IMR-90 (cell line): ENCODE data around the gene FAM3D. TPM values are rescaled to one million over a fixed set of nuclear protein-coding genes. Genes with fewer than 3 reads are reported as not detected.
A peak's percentile ranks its signal among the peaks of the same experiment; 100 is the strongest.

Experiments
- ATAC-seq: fragments of 200-7000 bp; cut with Tn5 transposase; 2 replicates; pipeline ENCODE4 v1.9.1; 2020; ENCODE audit warnings: low read depth, mild to moderate bottlenecking, moderate library complexity
- BruUV-seq: library from RNA; stranded (reverse); fragments of 400-500 nt; replicated peaks from 2 replicates; lab custom pipeline; 2021; lab: Mats Ljungman, UMichigan
- CTCF ChIA-PET: fragments of 300-600 bp; formaldehyde crosslinking; extraction: SDS; loops from one replicate; lab custom pipeline; 2021; ENCODE audit warnings: antibody characterized with exemption; lab: Yijun Ruan, JAX
- POLR2A ChIA-PET: fragments of 300-600 bp; sonication (Branson Sonifier 250); formaldehyde crosslinking; loops from one replicate; lab custom pipeline; 2022; ENCODE audit warnings: antibody characterized with exemption; ENCODE audit not compliant: unreplicated experiment; lab: Charles Lee
- DNase-seq: peaks from one replicate; pipeline ENCODE4 v3.0.0; 2013
- H2AFZ ChIP-seq: replicated peaks from 2 replicates; pipeline ENCODE3; 2013; ENCODE audit warnings: low read length, mild to moderate bottlenecking; ENCODE audit not compliant: poor library complexity
- H2AK5ac ChIP-seq: 2 replicates; pipeline ENCODE4 v1.6.1; 2013; ENCODE audit warnings: low read depth, low read length, inconsistent platforms
- H2AK9ac ChIP-seq: replicated peaks from 2 replicates; pipeline ENCODE3; 2013; ENCODE audit warnings: mild to moderate bottlenecking, low read depth, low read length, moderate library complexity; ENCODE audit not compliant: poor library complexity
- H2BK120ac ChIP-seq: 2 replicates; pipeline ENCODE4 v1.6.1; 2013; ENCODE audit warnings: low read depth, low read length, inconsistent platforms
- H2BK15ac ChIP-seq: 3 replicates; pipeline ENCODE4 v1.6.1; 2013; ENCODE audit warnings: low read depth, low read length, inconsistent platforms
- H2BK20ac ChIP-seq: 2 replicates; pipeline ENCODE4 v1.6.1; 2013; ENCODE audit warnings: low read depth, mild to moderate bottlenecking, inconsistent platforms, low read length, moderate library complexity
- H2BK5ac ChIP-seq: 2 replicates; pipeline ENCODE4 v1.6.1; 2013; ENCODE audit warnings: mild to moderate bottlenecking, low read depth, low read length, inconsistent platforms; ENCODE audit not compliant: poor library complexity, severe bottlenecking
- H3K14ac ChIP-seq: replicated peaks from 2 replicates; pipeline ENCODE4 v1.6.1; 2013; ENCODE audit warnings: low read depth, low read length, inconsistent platforms
- H3K18ac ChIP-seq: 2 replicates; pipeline ENCODE4 v1.6.1; 2013; ENCODE audit warnings: low read depth, low read length, control low read depth
- H3K23ac ChIP-seq: 2 replicates; pipeline ENCODE4 v1.6.1; 2013; ENCODE audit warnings: low read depth, low read length, inconsistent platforms
- H3K27ac ChIP-seq: 2 replicates; pipeline ENCODE4 v1.5.1; 2013; ENCODE audit warnings: mild to moderate bottlenecking, control low read depth, low read length; ENCODE audit not compliant: insufficient read depth
- H3K27me3 ChIP-seq: 2 replicates; pipeline ENCODE4 v1.6.1; 2013; ENCODE audit warnings: low read length; ENCODE audit not compliant: control insufficient read depth, insufficient read depth
- H3K36me3 ChIP-seq: 2 replicates; pipeline ENCODE4 v1.6.1; 2013; ENCODE audit warnings: low read length, mixed read lengths; ENCODE audit not compliant: control insufficient read depth, insufficient read depth
- H3K4ac ChIP-seq: 2 replicates; pipeline ENCODE4 v1.6.1; 2013; ENCODE audit warnings: low read depth, low read length, inconsistent platforms
- H3K4me1 ChIP-seq: 2 replicates; pipeline ENCODE4 v1.6.1; 2013; ENCODE audit warnings: low read length, mixed read lengths; ENCODE audit not compliant: control insufficient read depth, insufficient read depth
- H3K4me2 ChIP-seq: 2 replicates; pipeline ENCODE4 v1.6.1; 2013; ENCODE audit warnings: low read depth, mild to moderate bottlenecking, control low read depth, low read length, moderate library complexity
- H3K4me3 ChIP-seq: 2 replicates; pipeline ENCODE4 v1.5.1; 2013; ENCODE audit warnings: low read depth, mild to moderate bottlenecking, control low read depth, low read length, moderate library complexity; ENCODE audit not compliant: insufficient read depth
- H3K56ac ChIP-seq: 2 replicates; pipeline ENCODE4 v1.6.1; 2013; ENCODE audit warnings: low read length, inconsistent platforms; ENCODE audit not compliant: insufficient read depth; ENCODE audit errors: extremely low read depth
- H3K79me1 ChIP-seq, 2 experiments: 2 replicates each; pipeline ENCODE4 v1.6.1; 2013; ENCODE audit warnings: low read length in 2 of 2, inconsistent platforms in 1 of 2, low read depth in 1 of 2
- H3K9ac ChIP-seq: 2 replicates; pipeline ENCODE4 v1.6.1; 2013; ENCODE audit warnings: low read depth, low read length, control low read depth
- H3K9me1 ChIP-seq: 2 replicates; pipeline ENCODE4 v1.6.1; 2013; ENCODE audit warnings: low read length, inconsistent platforms; ENCODE audit not compliant: insufficient read depth
- H3K9me3 ChIP-seq: 2 replicates; pipeline ENCODE4 v1.6.1; 2013; ENCODE audit warnings: low read length; ENCODE audit not compliant: control insufficient read depth, insufficient read depth
- H4K20me1 ChIP-seq: 2 replicates; pipeline ENCODE4 v1.6.1; 2013; ENCODE audit warnings: low read length, inconsistent platforms; ENCODE audit not compliant: insufficient read depth
- H4K5ac ChIP-seq: 2 replicates; pipeline ENCODE4 v1.6.1; 2013; ENCODE audit warnings: mild to moderate bottlenecking, low read depth, low read length, control low read depth
- H4K8ac ChIP-seq, 2 experiments: 2 replicates each; pipeline ENCODE4 v1.6.1; 2013; ENCODE audit warnings: low read depth in 2 of 2, low read length in 2 of 2, control low read depth in 1 of 2, inconsistent platforms in 1 of 2
- H4K91ac ChIP-seq: 2 replicates; pipeline ENCODE4 v1.6.1; 2013; ENCODE audit warnings: low read depth, low read length, inconsistent platforms; ENCODE audit not compliant: insufficient read depth
- BHLHE40 ChIP-seq: fragments of 150-350 bp; IDR thresholded peaks from 2 replicates; pipeline ENCODE4 v1.6.1; 2016; ENCODE audit warnings: mild to moderate bottlenecking, low read depth, low read length
- CEBPB ChIP-seq: IDR thresholded peaks from 2 replicates; pipeline ENCODE4 v1.6.1; 2012; ENCODE audit warnings: low read depth, low read length, improper control_type of control experiment
- MAFK ChIP-seq: IDR thresholded peaks from 2 replicates; pipeline ENCODE4 v1.6.1; 2012; ENCODE audit warnings: low read depth, low read length, improper control_type of control experiment
- MAZ ChIP-seq: IDR thresholded peaks from 2 replicates; pipeline ENCODE4 v1.6.1; 2012; ENCODE audit warnings: low read depth, mild to moderate bottlenecking, low read length, improper control_type of control experiment, moderate library complexity, borderline replicate concordance
- MXI1 ChIP-seq: IDR thresholded peaks from 2 replicates; pipeline ENCODE4 v1.6.1; 2012; ENCODE audit warnings: low read depth, mild to moderate bottlenecking, low read length, moderate library complexity, borderline replicate concordance
- NFE2L2 ChIP-seq: fragments of 150-350 bp; IDR thresholded peaks from 2 replicates; pipeline ENCODE4 v1.6.1; 2016; ENCODE audit warnings: low read depth, mild to moderate bottlenecking, low read length
- POLR2A ChIP-seq: IDR thresholded peaks from 2 replicates; pipeline ENCODE4 v1.6.1; 2012; ENCODE audit warnings: mild to moderate bottlenecking, low read depth, low read length
- RAD21 ChIP-seq: IDR thresholded peaks from 2 replicates; pipeline ENCODE4 v1.6.1; 2012; ENCODE audit warnings: low read length, improper control_type of control experiment
- WGBS, 2 experiments: methylation state at CpG; one replicate each; pipeline versions ENCODE4 v1.1.5 to v1.1.7; 2013; ENCODE audit warnings: missing lambda C conversion rate in 2 of 2; ENCODE audit not compliant: insufficient read length in 1 of 2; ENCODE audit errors: extremely low coverage in 2 of 2; 5-methylcytosine and 5-hydroxymethylcytosine counted together
- dilution Hi-C: fragments of 300-500 bp; cut with HindIII; formaldehyde crosslinking; loops from one replicate; pipeline ENCODE4 v1.14.3; 2018; ENCODE audit warnings: low sequenced_read_pairs; ENCODE audit not compliant: unreplicated experiment
- in situ Hi-C: fragments of 300-500 bp; cut with MboI; formaldehyde crosslinking; loops from 3 replicates; pipeline ENCODE4 v1.14.3; 2019; ENCODE audit warnings: low sequenced_read_pairs, inconsistent platforms, mixed read lengths
- intact Hi-C: fragments of 100-400 bp; cut with micrococcal nuclease; formaldehyde crosslinking; loops from 2 replicates; pipeline ENCODE4 v1.10.0; 2022
- polyA plus RNA-seq, 3 experiments: library from polyadenylated mRNA; depleted of rRNA; stranded (reverse); fragments of >200 nt; gene quantifications; 2 replicates each; pipeline ENCODE4 v1.2.3, GENCODE V29; 2012; ENCODE audit warnings: low replicate concordance in 1 of 3
- total RNA-seq: library from RNA; depleted of rRNA; stranded (reverse); fragments of >200 nt; gene quantifications from 2 replicates; pipeline ENCODE4 v1.2.3, GENCODE V29; 2012
- TF ChIP-seq, protein P1 (sequence below): fragments of 150-350 bp; IDR thresholded peaks from 2 replicates; pipeline ENCODE4 v1.6.1; 2017; ENCODE audit warnings: mild to moderate bottlenecking, antibody characterized with exemption, low read length, low read depth

FAM3D gene
- total and polyA plus RNA-seq, 2 of the 4 experiments (the other 2 are of a cell fraction), result not detected

DNA sequence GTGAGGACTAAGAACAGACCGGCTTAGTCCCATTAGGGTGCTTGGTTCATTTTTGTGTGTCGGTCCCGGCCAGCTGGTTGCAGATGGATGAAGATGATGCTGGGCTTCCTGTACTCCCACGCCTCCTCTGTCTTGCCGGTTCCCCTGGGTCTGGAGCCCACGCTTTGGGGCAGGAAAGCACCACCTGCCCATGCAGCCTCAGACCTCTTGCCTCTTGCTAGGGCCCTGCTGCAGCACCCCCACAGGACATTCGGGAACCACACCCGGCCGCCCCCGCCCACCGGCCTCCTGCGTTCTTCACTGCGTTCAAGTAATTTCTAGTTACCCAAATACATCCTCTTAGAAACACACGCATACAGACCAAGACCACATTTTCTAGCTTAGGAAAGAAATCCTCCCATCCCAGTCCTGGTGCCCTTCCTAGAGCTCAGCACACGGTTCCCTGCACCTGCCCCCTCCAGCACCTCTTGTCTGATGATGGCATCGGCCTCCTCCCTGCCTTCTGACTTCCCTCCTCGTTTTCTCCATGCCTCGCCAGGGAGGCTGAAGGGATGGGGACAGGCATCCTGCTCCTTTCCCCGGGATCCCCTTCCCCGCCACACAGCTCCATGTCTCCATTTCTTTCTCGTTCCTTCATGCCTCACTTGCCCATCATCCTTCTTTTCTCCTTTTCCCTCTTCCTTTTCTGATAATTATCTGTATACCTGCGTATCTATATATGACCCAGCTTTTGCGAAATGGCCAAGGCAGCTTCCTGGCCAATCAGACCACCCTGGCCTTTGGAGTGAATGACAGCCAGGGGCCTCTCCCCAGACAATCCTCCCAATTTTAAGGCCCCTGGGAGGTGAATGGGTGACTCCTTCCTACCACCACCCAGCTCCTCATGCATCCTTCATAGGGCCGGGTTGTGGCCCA, 30.9 kb downstream of the FAM3D start:
- no peak overlapping the region for H2BK15ac ChIP-seq
- ATAC-seq, result no peak
- no peak overlapping the region for H3K4me3 ChIP-seq
- POLR2A ChIA-PET, result no interaction called here
- H3K18ac ChIP-seq, result no peak overlapping the region
- dilution Hi-C loops (no loop called here), in situ Hi-C loops (loop anchor here (25.0 kb wide), 1 partner anchor 1177 kb away; no protein-coding TSS in a partner anchor), intact Hi-C loops (no loop called here)
- no peak overlapping the region for H3K4ac ChIP-seq
- H2BK5ac ChIP-seq, result no peak overlapping the region
- no peak overlapping the region for H3K56ac ChIP-seq
- no peak overlapping the region for H2BK20ac ChIP-seq
- CTCF ChIA-PET, result no interaction called here
- no peak overlapping the region for H3K14ac ChIP-seq
- WGBS, 2 experiments, result 84% methylated on average over 20 of the region's 24 CpGs; no CpG with 5 or more reads in 1 of the 2 experiments
- H4K20me1 ChIP-seq, result no peaks in the 10 kb centered on the region
- no peaks in the 10 kb centered on the region for H3K36me3 ChIP-seq
- H2AK9ac ChIP-seq, result no peak overlapping the region
- no peak overlapping the region for H3K9ac ChIP-seq
- H3K79me1 ChIP-seq, result no peaks in the 10 kb centered on the region
- H3K9me3 ChIP-seq, result no peaks in the 10 kb centered on the region
- DNase-seq, result no peak
- H3K4me2 ChIP-seq, result no peak overlapping the region
- H3K9me1 ChIP-seq, result no peaks in the 10 kb centered on the region; the same call in 1 of the 2 replicates
- H3K4me1 ChIP-seq, result peaks cover 7% of the 10 kb centered on the region; the same call in 1 of the 2 replicates
- no peak overlapping the region for H2BK120ac ChIP-seq
- TF ChIP-seq NFE2L2 (no peak), MXI1 (no peak), BHLHE40 (no peak), MAZ (no peak), CEBPB (no peak), RAD21 (no peak), POLR2A (no peak), MAFK (no peak)
- TF ChIP-seq, protein P1, sequence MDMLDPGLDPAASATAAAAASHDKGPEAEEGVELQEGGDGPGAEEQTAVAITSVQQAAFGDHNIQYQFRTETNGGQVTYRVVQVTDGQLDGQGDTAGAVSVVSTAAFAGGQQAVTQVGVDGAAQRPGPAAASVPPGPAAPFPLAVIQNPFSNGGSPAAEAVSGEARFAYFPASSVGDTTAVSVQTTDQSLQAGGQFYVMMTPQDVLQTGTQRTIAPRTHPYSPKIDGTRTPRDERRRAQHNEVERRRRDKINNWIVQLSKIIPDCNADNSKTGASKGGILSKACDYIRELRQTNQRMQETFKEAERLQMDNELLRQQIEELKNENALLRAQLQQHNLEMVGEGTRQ, result no peak
- peak overlapping the region; percentile 23 for H2AFZ ChIP-seq
- no TSS peak for BruUV-seq
- no peak overlapping the region for H2AK5ac ChIP-seq
- no peaks in the 10 kb centered on the region for H3K27me3 ChIP-seq
- H4K8ac ChIP-seq, result no peak overlapping the region
- no peak overlapping the region for H4K5ac ChIP-seq
- no peak overlapping the region for H3K23ac ChIP-seq
- no peak overlapping the region for H3K27ac ChIP-seq
- no peak overlapping the region for H4K91ac ChIP-seq
